HepG2 (cell line): ENCODE measurements around the gene DPEP3. TPM values are rescaled to one million over a fixed set of nuclear protein-coding genes. Genes with fewer than 3 reads are reported as not detected.
A peak's percentile ranks its signal among the peaks of the same experiment; 100 is the strongest.

Source experiments
- CBX5 ChIP-seq: sonication (generic); formaldehyde crosslinking; IDR thresholded peaks from 2 replicates; pipeline ENCODE4 v1.4.0; 2020; ENCODE audit warnings: missing genetic modification reagents, borderline replicate concordance
- ETV6 ChIP-seq: sonication (generic); formaldehyde crosslinking; conservative IDR thresholded peaks from 2 replicates; pipeline ENCODE4 v1.4.0; 2020; ENCODE audit warnings: missing genetic modification reagents
- HNF4G ChIP-seq, 2 experiments: sonication (generic) in 1 of 2; formaldehyde crosslinking in 1 of 2; IDR thresholded peaks; 2 replicates each; pipeline versions ENCODE4 v1.4.0 to v1.6.1; 2011 to 2020; ENCODE audit warnings: borderline replicate concordance in 2 of 2, low read depth in 2 of 2, mild to moderate bottlenecking in 2 of 2, low read length in 1 of 2, missing genetic modification reagents in 1 of 2, moderate library complexity in 1 of 2
- ISX ChIP-seq: sonication (generic); formaldehyde crosslinking; conservative IDR thresholded peaks from 2 replicates; pipeline ENCODE4 v1.5.0; 2020; ENCODE audit warnings: missing genetic modification reagents
- PTBP1 ChIP-seq: fragments of 200-400 bp; formaldehyde crosslinking; IDR thresholded peaks from 2 replicates; pipeline ENCODE4 v1.6.1; 2018; ENCODE audit warnings: low read length, low read depth; ENCODE audit not compliant: poor library complexity, severe bottlenecking
- RARA ChIP-seq: IDR thresholded peaks from 2 replicates; pipeline ENCODE4 v1.6.1; 2016; ENCODE audit warnings: missing genetic modification reagents, missing compliant biosample characterization
- RXRA ChIP-seq: sonication (generic); formaldehyde crosslinking; IDR thresholded peaks from 2 replicates; pipeline ENCODE4 v1.5.1; 2020; ENCODE audit warnings: missing genetic modification reagents
- SIN3A ChIP-seq: IDR thresholded peaks from 2 replicates; pipeline ENCODE4 v1.6.1; 2011; ENCODE audit warnings: low read depth, mild to moderate bottlenecking, control low read depth, low read length, borderline replicate concordance
- SP4 ChIP-seq: sonication (generic); formaldehyde crosslinking; IDR thresholded peaks from 2 replicates; pipeline ENCODE4 v1.8.1; 2023; ENCODE audit warnings: mild to moderate bottlenecking, missing genetic modification reagents
- ZNF138 ChIP-seq: sonication (generic); formaldehyde crosslinking; IDR thresholded peaks from 2 replicates; pipeline ENCODE4 v1.5.0; 2020; ENCODE audit warnings: mild to moderate bottlenecking, low read depth, missing genetic modification reagents
- ZNF619 ChIP-seq: sonication (generic); formaldehyde crosslinking; IDR thresholded peaks from 2 replicates; pipeline ENCODE4 v1.4.0; 2020; ENCODE audit warnings: mild to moderate bottlenecking, missing genetic modification reagents
- polyA plus RNA-seq, 8 experiments: library from polyadenylated mRNA; depleted of rRNA in 3 of 8; stranded (reverse) in 7 of 8; unstranded in 1 of 8; fragments of >200 nt; fragmentation: Illumina TruSeq in 4 of 8; extraction: Trizol in 4 of 8; gene quantifications; 2 replicates each; pipeline versions ENCODE4 v1.2.1 to v1.2.3, GENCODE V29; 2011 to 2016; ENCODE audit warnings: low read depth in 4 of 8, missing spikeins in 1 of 8, mixed read lengths in 1 of 8; ENCODE audit not compliant: insufficient read depth in 1 of 8
- total RNA-seq, 5 experiments: library from RNA; depleted of rRNA; stranded (reverse); fragments of >200 nt; fragmentation: Illumina TruSeq; extraction: Trizol; gene quantifications; 2 replicates each; pipeline ENCODE4 v1.2.3, GENCODE V29; 2016; ENCODE audit warnings: low read depth in 1 of 5
- TF ChIP-seq, protein P1 (sequence below): sonication (generic); formaldehyde crosslinking; IDR thresholded peaks from 2 replicates; pipeline ENCODE4 v1.8.0; 2022; ENCODE audit warnings: missing genetic modification reagents, mild to moderate bottlenecking, moderate library complexity, borderline replicate concordance
- TF ChIP-seq, protein P2 (sequence below): sonication (generic); formaldehyde crosslinking; IDR thresholded peaks from 2 replicates; pipeline ENCODE4 v1.4.0; 2020; ENCODE audit warnings: missing genetic modification reagents
- TF ChIP-seq, protein P3 (sequence below): sonication (generic); formaldehyde crosslinking; IDR thresholded peaks from 2 replicates; pipeline ENCODE4 v1.5.0; 2020; ENCODE audit warnings: missing genetic modification reagents
- TF ChIP-seq, protein P4 (sequence below): sonication (generic); formaldehyde crosslinking; IDR thresholded peaks from 2 replicates; pipeline ENCODE4 v1.9.0; 2021; ENCODE audit warnings: mild to moderate bottlenecking, missing genetic modification reagents

DPEP3 gene
- total and polyA plus RNA-seq, 2 of the 13 experiments (the other 11 are each of a cell fraction or from before 2014, with no cell fraction given): not detected

DNA sequence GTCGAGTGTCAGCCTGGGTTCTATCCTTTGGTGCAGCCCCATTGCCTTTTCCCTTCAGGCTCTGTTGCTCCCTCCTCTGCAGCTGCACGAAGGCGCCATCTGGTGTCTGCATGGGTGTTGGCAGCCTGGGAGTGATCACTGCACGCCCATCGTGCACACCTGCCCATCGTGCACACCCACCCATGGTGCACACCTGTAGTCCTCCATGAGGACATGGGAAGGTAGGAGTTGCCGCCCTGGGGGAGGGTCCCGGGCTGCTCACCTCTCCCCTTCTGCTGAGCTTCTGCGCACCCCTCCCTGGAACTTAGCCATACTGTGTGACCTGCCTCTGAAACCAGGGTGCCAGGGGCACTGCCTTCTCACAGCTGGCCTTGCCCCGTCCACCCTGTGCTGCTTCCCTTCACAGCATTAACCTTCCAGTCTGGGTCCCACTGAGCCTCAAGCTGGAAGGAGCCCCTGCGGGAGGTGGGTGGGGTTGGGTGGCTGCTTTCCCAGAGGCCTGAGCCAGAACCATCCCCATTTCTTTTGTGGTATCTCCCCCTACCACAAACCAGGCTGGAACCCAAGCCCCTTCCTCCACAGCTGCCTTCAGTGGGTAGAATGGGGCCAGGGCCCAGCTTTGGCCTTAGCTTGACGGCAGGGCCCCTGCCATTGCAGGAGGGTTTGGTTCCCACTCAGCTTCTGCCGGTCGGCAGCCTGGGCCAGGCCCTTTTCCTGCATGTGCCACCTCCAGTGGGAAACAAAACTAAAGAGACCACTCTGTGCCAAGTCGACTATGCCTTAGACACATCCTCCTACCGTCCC, 51.5 kb downstream of the DPEP3 start (continued):
- TF ChIP-seq ETV6 (CRISPR knock-in tag) (no peak), HNF4G (IDR thresholded peaks at IDR 0.05; ENCODE audit: borderline replicate concordance, low read depth, low read length) (no peak), HNF4G (CRISPR knock-in tag; IDR thresholded peaks at IDR 0.05; ENCODE audit: borderline replicate concordance, low read depth) (peak; percentile 32; the same call in 1 of the 2 replicates), SIN3A (no peak), PTBP1 (no peak), RARA (CRISPR knock-in tag) (0 out of 2 replicates have a peak, but pooled peaks have one; percentile 17), ISX (CRISPR knock-in tag) (no peak), CBX5 (CRISPR knock-in tag) (peak; percentile 55; the same call in 1 of the 2 replicates), RXRA (CRISPR knock-in tag) (0 out of 2 replicates have a peak, but pooled peaks have one; percentile 49), SP4 (CRISPR knock-in tag) (no peak), ZNF619 (peak; percentile 28; the same call in 1 of the 2 replicates), ZNF138 (CRISPR knock-in tag) (no peak)
- TF ChIP-seq, protein P1, sequence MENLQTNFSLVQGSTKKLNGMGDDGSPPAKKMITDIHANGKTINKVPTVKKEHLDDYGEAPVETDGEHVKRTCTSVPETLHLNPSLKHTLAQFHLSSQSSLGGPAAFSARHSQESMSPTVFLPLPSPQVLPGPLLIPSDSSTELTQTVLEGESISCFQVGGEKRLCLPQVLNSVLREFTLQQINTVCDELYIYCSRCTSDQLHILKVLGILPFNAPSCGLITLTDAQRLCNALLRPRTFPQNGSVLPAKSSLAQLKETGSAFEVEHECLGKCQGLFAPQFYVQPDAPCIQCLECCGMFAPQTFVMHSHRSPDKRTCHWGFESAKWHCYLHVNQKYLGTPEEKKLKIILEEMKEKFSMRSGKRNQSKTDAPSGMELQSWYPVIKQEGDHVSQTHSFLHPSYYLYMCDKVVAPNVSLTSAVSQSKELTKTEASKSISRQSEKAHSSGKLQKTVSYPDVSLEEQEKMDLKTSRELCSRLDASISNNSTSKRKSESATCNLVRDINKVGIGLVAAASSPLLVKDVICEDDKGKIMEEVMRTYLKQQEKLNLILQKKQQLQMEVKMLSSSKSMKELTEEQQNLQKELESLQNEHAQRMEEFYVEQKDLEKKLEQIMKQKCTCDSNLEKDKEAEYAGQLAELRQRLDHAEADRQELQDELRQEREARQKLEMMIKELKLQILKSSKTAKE (CRISPR knock-in tag): 0 out of 2 replicates have a peak, but pooled peaks have one; percentile 22
- TF ChIP-seq, protein P2, sequence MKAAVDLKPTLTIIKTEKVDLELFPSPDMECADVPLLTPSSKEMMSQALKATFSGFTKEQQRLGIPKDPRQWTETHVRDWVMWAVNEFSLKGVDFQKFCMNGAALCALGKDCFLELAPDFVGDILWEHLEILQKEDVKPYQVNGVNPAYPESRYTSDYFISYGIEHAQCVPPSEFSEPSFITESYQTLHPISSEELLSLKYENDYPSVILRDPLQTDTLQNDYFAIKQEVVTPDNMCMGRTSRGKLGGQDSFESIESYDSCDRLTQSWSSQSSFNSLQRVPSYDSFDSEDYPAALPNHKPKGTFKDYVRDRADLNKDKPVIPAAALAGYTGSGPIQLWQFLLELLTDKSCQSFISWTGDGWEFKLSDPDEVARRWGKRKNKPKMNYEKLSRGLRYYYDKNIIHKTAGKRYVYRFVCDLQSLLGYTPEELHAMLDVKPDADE (CRISPR knock-in tag): no peak
- TF ChIP-seq, protein P3, sequence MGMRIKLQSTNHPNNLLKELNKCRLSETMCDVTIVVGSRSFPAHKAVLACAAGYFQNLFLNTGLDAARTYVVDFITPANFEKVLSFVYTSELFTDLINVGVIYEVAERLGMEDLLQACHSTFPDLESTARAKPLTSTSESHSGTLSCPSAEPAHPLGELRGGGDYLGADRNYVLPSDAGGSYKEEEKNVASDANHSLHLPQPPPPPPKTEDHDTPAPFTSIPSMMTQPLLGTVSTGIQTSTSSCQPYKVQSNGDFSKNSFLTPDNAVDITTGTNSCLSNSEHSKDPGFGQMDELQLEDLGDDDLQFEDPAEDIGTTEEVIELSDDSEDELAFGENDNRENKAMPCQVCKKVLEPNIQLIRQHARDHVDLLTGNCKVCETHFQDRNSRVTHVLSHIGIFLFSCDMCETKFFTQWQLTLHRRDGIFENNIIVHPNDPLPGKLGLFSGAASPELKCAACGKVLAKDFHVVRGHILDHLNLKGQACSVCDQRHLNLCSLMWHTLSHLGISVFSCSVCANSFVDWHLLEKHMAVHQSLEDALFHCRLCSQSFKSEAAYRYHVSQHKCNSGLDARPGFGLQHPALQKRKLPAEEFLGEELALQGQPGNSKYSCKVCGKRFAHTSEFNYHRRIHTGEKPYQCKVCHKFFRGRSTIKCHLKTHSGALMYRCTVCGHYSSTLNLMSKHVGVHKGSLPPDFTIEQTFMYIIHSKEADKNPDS (CRISPR knock-in tag): no peak
- TF ChIP-seq, protein P4, sequence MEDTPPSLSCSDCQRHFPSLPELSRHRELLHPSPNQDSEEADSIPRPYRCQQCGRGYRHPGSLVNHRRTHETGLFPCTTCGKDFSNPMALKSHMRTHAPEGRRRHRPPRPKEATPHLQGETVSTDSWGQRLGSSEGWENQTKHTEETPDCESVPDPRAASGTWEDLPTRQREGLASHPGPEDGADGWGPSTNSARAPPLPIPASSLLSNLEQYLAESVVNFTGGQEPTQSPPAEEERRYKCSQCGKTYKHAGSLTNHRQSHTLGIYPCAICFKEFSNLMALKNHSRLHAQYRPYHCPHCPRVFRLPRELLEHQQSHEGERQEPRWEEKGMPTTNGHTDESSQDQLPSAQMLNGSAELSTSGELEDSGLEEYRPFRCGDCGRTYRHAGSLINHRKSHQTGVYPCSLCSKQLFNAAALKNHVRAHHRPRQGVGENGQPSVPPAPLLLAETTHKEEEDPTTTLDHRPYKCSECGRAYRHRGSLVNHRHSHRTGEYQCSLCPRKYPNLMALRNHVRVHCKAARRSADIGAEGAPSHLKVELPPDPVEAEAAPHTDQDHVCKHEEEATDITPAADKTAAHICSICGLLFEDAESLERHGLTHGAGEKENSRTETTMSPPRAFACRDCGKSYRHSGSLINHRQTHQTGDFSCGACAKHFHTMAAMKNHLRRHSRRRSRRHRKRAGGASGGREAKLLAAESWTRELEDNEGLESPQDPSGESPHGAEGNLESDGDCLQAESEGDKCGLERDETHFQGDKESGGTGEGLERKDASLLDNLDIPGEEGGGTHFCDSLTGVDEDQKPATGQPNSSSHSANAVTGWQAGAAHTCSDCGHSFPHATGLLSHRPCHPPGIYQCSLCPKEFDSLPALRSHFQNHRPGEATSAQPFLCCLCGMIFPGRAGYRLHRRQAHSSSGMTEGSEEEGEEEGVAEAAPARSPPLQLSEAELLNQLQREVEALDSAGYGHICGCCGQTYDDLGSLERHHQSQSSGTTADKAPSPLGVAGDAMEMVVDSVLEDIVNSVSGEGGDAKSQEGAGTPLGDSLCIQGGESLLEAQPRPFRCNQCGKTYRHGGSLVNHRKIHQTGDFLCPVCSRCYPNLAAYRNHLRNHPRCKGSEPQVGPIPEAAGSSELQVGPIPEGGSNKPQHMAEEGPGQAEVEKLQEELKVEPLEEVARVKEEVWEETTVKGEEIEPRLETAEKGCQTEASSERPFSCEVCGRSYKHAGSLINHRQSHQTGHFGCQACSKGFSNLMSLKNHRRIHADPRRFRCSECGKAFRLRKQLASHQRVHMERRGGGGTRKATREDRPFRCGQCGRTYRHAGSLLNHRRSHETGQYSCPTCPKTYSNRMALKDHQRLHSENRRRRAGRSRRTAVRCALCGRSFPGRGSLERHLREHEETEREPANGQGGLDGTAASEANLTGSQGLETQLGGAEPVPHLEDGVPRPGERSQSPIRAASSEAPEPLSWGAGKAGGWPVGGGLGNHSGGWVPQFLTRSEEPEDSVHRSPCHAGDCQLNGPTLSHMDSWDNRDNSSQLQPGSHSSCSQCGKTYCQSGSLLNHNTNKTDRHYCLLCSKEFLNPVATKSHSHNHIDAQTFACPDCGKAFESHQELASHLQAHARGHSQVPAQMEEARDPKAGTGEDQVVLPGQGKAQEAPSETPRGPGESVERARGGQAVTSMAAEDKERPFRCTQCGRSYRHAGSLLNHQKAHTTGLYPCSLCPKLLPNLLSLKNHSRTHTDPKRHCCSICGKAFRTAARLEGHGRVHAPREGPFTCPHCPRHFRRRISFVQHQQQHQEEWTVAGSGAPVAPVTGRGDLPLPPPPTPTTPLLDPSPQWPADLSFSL (CRISPR knock-in tag): no peak
